Caco-2 (cell line): Measurements from ENCODE around the gene PPARG. TPM values are rescaled to one million over a fixed set of nuclear protein-coding genes. Genes with fewer than 3 reads are reported as not detected.

Experiments
- BruUV-seq: library from RNA; stranded (reverse); fragments of 400-500 nt; replicated peaks from 2 replicates; lab custom pipeline; 2021; lab: Mats Ljungman, UMichigan
- CTCF ChIA-PET: fragments of 300-600 bp; sonication (Branson Sonifier 250); formaldehyde crosslinking; loops from one replicate; lab custom pipeline; 2022; ENCODE audit warnings: antibody characterized with exemption; lab: Charles Lee
- POLR2A ChIA-PET: fragments of 300-600 bp; sonication (Branson Sonifier 250); formaldehyde crosslinking; loops from one replicate; lab custom pipeline; 2022; ENCODE audit warnings: antibody characterized with exemption; lab: Charles Lee
- DNase-seq, 2 experiments: peaks; one replicate each; pipeline versions ENCODE4 v3.0.0 to v3.0.0-alpha.2; 2020 to 2022
- H3K27me3 ChIP-seq: replicated peaks from 2 replicates; pipeline ENCODE4 v1.6.0; 2011; ENCODE audit warnings: low read length; ENCODE audit not compliant: control insufficient read depth, insufficient read depth
- H3K36me3 ChIP-seq: 2 replicates; pipeline ENCODE4 v1.5.1; 2011; ENCODE audit warnings: low read length; ENCODE audit not compliant: control insufficient read depth, insufficient read depth
- H3K4me1 ChIP-seq: fragments of 250-450 bp; sonication (Bioruptor Pico); 2 replicates; pipeline ENCODE4 v1.5.1; 2020; ENCODE audit warnings: mild to moderate bottlenecking
- H3K4me3 ChIP-seq: 2 replicates; pipeline ENCODE4 v1.5.1; 2011; ENCODE audit warnings: low read depth, mild to moderate bottlenecking, control low read depth, low read length
- H3K9me3 ChIP-seq: fragments of 250-450 bp; sonication (Bioruptor Pico); 2 replicates; pipeline ENCODE4 v1.5.1; 2020; ENCODE audit warnings: mild to moderate bottlenecking, moderate library complexity
- H3K27ac Mint-ChIP-seq: one replicate; pipeline ENCODE4 v1.8.0; 2022; ENCODE audit warnings: mixed read lengths; ENCODE audit not compliant: unreplicated experiment
- H3K27me3 Mint-ChIP-seq: one replicate; pipeline ENCODE4 v1.8.0; 2022; ENCODE audit warnings: mixed read lengths; ENCODE audit not compliant: insufficient read depth, unreplicated experiment
- H3K36me3 Mint-ChIP-seq: one replicate; pipeline ENCODE4 v1.8.0; 2022; ENCODE audit warnings: mild to moderate bottlenecking, mixed read lengths; ENCODE audit not compliant: insufficient read depth, unreplicated experiment
- H3K4me1 Mint-ChIP-seq: one replicate; pipeline ENCODE4 v1.8.0; 2022; ENCODE audit warnings: low read depth, mixed read lengths; ENCODE audit not compliant: unreplicated experiment
- H3K4me3 Mint-ChIP-seq: one replicate; pipeline ENCODE4 v1.8.0; 2022; ENCODE audit warnings: mild to moderate bottlenecking, moderate library complexity, mixed read lengths; ENCODE audit not compliant: unreplicated experiment
- H3K9me3 Mint-ChIP-seq: one replicate; pipeline ENCODE4 v1.8.0; 2022; ENCODE audit warnings: mixed read lengths; ENCODE audit not compliant: unreplicated experiment
- CTCF ChIP-seq, 2 experiments: fragments of 200-600 bp in 1 of 2; IDR thresholded peaks; 1 replicate in 1 of 2; 2 replicates in 1 of 2; pipeline versions ENCODE4 v1.5.1 to v1.8.0; 2011 to 2022; ENCODE audit warnings: antibody characterized with exemption in 1 of 2, control low read depth in 1 of 2, inconsistent platforms in 1 of 2, low read depth in 1 of 2, low read length in 1 of 2, mild to moderate bottlenecking in 1 of 2, moderate library complexity in 1 of 2; ENCODE audit not compliant: insufficient read depth in 1 of 2, severe bottlenecking in 1 of 2, unreplicated experiment in 1 of 2
- intact Hi-C: fragments of 100-400 bp; cut with micrococcal nuclease; formaldehyde crosslinking; loops from one replicate; pipeline ENCODE4 v1.10.0; 2022; ENCODE audit not compliant: unreplicated experiment
- total RNA-seq: library from RNA; stranded (reverse); gene quantifications from 2 replicates; pipeline ENCODE4 v1.2.3, GENCODE V29; 2022

Gene PPARG
- total RNA-seq, 1 experiment from 2014 or later = 15.6 TPM

- ChIA-PET POLR2A (no interaction called here), CTCF (no interaction called here)
- Histone ChIP-seq H3K4me3 (no peak overlapping the region), H3K9me3 (no peaks in the 10 kb centered on the region), H3K36me3 (no peaks in the 10 kb centered on the region), H3K27me3 (no peaks in the 10 kb centered on the region), H3K4me1 (no peaks in the 10 kb centered on the region)
- DNase-seq = no peak
- Mint-ChIP-seq H3K27ac (no peak overlapping the region), H3K9me3 (no peaks in the 10 kb centered on the region), H3K36me3 (no peaks in the 10 kb centered on the region), H3K4me1 (no peaks in the 10 kb centered on the region), H3K4me3 (no peak overlapping the region), H3K27me3 (no peaks in the 10 kb centered on the region)
- no TSS peak for BruUV-seq
- TF ChIP-seq CTCF (IDR thresholded peaks at IDR 0.05; ENCODE audit: insufficient read depth in 1 of 2, low read depth in 1 of 2, low read length in 1 of 2, severe bottlenecking in 1 of 2, unreplicated experiment in 1 of 2) = no peak
- intact Hi-C loops = no loop called here
Measured at GRCh38 chr3:12278566-12278965, 10.3 kb upstream of the PPARG start.

- no TSS peak for BruUV-seq
- Histone ChIP-seq H3K4me3 (no peak overlapping the region), H3K27me3 (no peaks in the 10 kb centered on the region), H3K36me3 (no peaks in the 10 kb centered on the region), H3K4me1 (no peaks in the 10 kb centered on the region), H3K9me3 (no peaks in the 10 kb centered on the region)
- no peaks in the 10 kb centered on the region for H3K27me3 Mint-ChIP-seq
- intact Hi-C loops = loop anchor here (10.0 kb wide), 2 partner anchors 125 to 165 kb away; no protein-coding TSS in a partner anchor
- no peaks in the 10 kb centered on the region for H3K36me3 Mint-ChIP-seq
- no peak for DNase-seq
- no peak for TF ChIP-seq CTCF (IDR thresholded peaks at IDR 0.05; ENCODE audit: insufficient read depth in 1 of 2, low read depth in 1 of 2, low read length in 1 of 2, severe bottlenecking in 1 of 2, unreplicated experiment in 1 of 2)
- POLR2A ChIA-PET = no interaction called here
- H3K9me3 Mint-ChIP-seq = no peaks in the 10 kb centered on the region
- CTCF ChIA-PET = no interaction called here
- H3K27ac Mint-ChIP-seq = no peak overlapping the region
- no peak overlapping the region for H3K4me3 Mint-ChIP-seq
- H3K4me1 Mint-ChIP-seq = no peaks in the 10 kb centered on the region
Measured at GRCh38 chr3:12279591-12280326, 9.1 kb upstream of the PPARG start.

- Mint-ChIP-seq H3K27me3 (no peaks in the 10 kb centered on the region), H3K4me1 (no peaks in the 10 kb centered on the region), H3K9me3 (no peaks in the 10 kb centered on the region), H3K27ac (no peak overlapping the region), H3K36me3 (no peaks in the 10 kb centered on the region), H3K4me3 (no peak overlapping the region)
- no TSS peak for BruUV-seq
- no peaks in the 10 kb centered on the region for H3K4me1 ChIP-seq
- no peak for DNase-seq
- no peak for TF ChIP-seq CTCF (IDR thresholded peaks at IDR 0.05; ENCODE audit: insufficient read depth in 1 of 2, low read depth in 1 of 2, low read length in 1 of 2, severe bottlenecking in 1 of 2, unreplicated experiment in 1 of 2)
- H3K36me3 ChIP-seq = no peaks in the 10 kb centered on the region
- CTCF ChIA-PET = no interaction called here
- no peaks in the 10 kb centered on the region for H3K27me3 ChIP-seq
- intact Hi-C loops = loop anchor here (10.0 kb wide), 2 partner anchors 124 to 164 kb away; no protein-coding TSS in a partner anchor
- POLR2A ChIA-PET = no interaction called here
- H3K4me3 ChIP-seq = no peak overlapping the region
- H3K9me3 ChIP-seq = no peaks in the 10 kb centered on the region
Measured at GRCh38 chr3:12280357-12280806, 8.5 kb upstream of the PPARG start.
